GM18505 (cell line): Measurements from ENCODE around the gene IFT88.

Experiments used
- ATAC-seq: cut with Tn5 transposase; IDR thresholded peaks from one replicate; pipeline ENCODE4 v1.9.1; 2021; ENCODE audit not compliant: unreplicated experiment
- POLR2A ChIP-seq: IDR thresholded peaks from 4 replicates; pipeline ENCODE4 v1.6.1; 2011; ENCODE audit warnings: borderline replicate concordance; ENCODE audit not compliant: insufficient read depth, insufficient read length; ENCODE audit errors: extremely low read depth

IFT88 gene

GRCh38 chr13:20715330-20715712 is 148.4 kb downstream of the IFT88 start:
- no peak for ATAC-seq
- no peak for TF ChIP-seq POLR2A

GRCh38 chr13:20716951-20717350 is 150.0 kb downstream of the IFT88 start:
- no peak for ATAC-seq
- TF ChIP-seq POLR2A = no peak

- TF ChIP-seq POLR2A = no peak
- ATAC-seq = no peak
Observed at GRCh38 chr13:20717581-20718542, 150.9 kb downstream of the IFT88 start.

GRCh38 chr13:20718958-20719566 is 152.1 kb downstream of the IFT88 start:
- no peak for ATAC-seq
- TF ChIP-seq POLR2A = no peak

GRCh38 chr13:20719783-20720182 is 152.8 kb downstream of the IFT88 start:
- TF ChIP-seq POLR2A = no peak
- no peak for ATAC-seq

GRCh38 chr13:20720499-20720898 is 153.5 kb downstream of the IFT88 start:
- ATAC-seq = no peak
- no peak for TF ChIP-seq POLR2A

GRCh38 chr13:20721058-20721453 is 154.1 kb downstream of the IFT88 start:
- TF ChIP-seq POLR2A = no peak
- no peak for ATAC-seq

- TF ChIP-seq POLR2A = no peak
- ATAC-seq = no peak
Observed at GRCh38 chr13:20721454-20722357, 154.7 kb downstream of the IFT88 start.

- no peak for ATAC-seq
- no peak for TF ChIP-seq POLR2A
Observed at GRCh38 chr13:20727856-20728255, 160.9 kb downstream of the IFT88 start.

- no peak for ATAC-seq
- TF ChIP-seq POLR2A = no peak
Observed at GRCh38 chr13:20728579-20729311, 161.8 kb downstream of the IFT88 start.

- ATAC-seq = no peak
- TF ChIP-seq POLR2A = no peak
Observed at GRCh38 chr13:20729633-20730585, 163.0 kb downstream of the IFT88 start.
